Heart right ventricle (tissue), 16 donors: ENCODE measurements around the gene CCDC24. TPM values are rescaled to one million over a fixed set of nuclear protein-coding genes. Genes with fewer than 3 reads are reported as not detected.

Source experiments
- ATAC-seq, 8 donors: fragments of 200-7000 bp; cut with Tn5 transposase; one replicate each; pipeline ENCODE4 v1.9.1; 2020; ENCODE audit warnings: mild to moderate bottlenecking in 8 of 8, moderate library complexity in 8 of 8, moderate number of reproducible peaks in 1 of 8
- DNase-seq, 2 donors: peaks; one replicate each; pipeline ENCODE4 v3.0.0-alpha.2; 2020
- H3K27ac ChIP-seq, 10 donors: fragments of 200-600 bp; sonication (generic) in 2 of 10; one replicate each; pipeline versions ENCODE4 v1.5.0 to v1.8.0; 2020 to 2022; ENCODE audit warnings: mild to moderate bottlenecking in 3 of 10
- H3K27me3 ChIP-seq, 7 donors: fragments of 200-600 bp; one replicate each; pipeline ENCODE4 v1.8.0; 2021 to 2022; ENCODE audit warnings: mild to moderate bottlenecking in 2 of 7
- H3K36me3 ChIP-seq, 9 donors: fragments of 200-600 bp; sonication (generic) in 1 of 9; one replicate each; pipeline versions ENCODE4 v1.5.0 to v1.8.0; 2020 to 2022; ENCODE audit warnings: mild to moderate bottlenecking in 2 of 9
- H3K4me1 ChIP-seq, 9 donors: fragments of 200-600 bp; sonication (generic) in 1 of 9; one replicate each; pipeline versions ENCODE4 v1.5.0 to v1.8.0; 2020 to 2022; ENCODE audit warnings: mild to moderate bottlenecking in 4 of 9
- H3K4me3 ChIP-seq, 10 donors: fragments of 200-600 bp; sonication (generic) in 2 of 10; one replicate each; pipeline versions ENCODE4 v1.5.0 to v1.8.0; 2020 to 2022; ENCODE audit warnings: mild to moderate bottlenecking in 7 of 10, moderate library complexity in 2 of 10
- H3K9me3 ChIP-seq, 11 donors: fragments of 200-600 bp in 10 of 11; sonication (generic) in 2 of 11; one replicate each; pipeline versions ENCODE4 v1.5.0 to v1.8.0; 2013 to 2022; ENCODE audit warnings: mild to moderate bottlenecking in 2 of 11, control low read depth in 1 of 11, moderate library complexity in 1 of 11
- CTCF ChIP-seq, 9 donors: fragments of 200-600 bp; sonication (generic) in 2 of 9; IDR thresholded peaks; one replicate each; pipeline versions ENCODE4 v1.5.0 to v1.8.0; 2021 to 2022; ENCODE audit warnings: antibody characterized with exemption in 9 of 9, mild to moderate bottlenecking in 5 of 9, moderate library complexity in 1 of 9
- WGBS, 2 donors: extraction: QIAGEN DNeasy Blood & Tissue Kit; methylation state at CpG; one replicate each; pipeline ENCODE4 v1.1.7; 2013; ENCODE audit warnings: inconsistent platforms in 1 of 2; 5-methylcytosine and 5-hydroxymethylcytosine counted together
- intact Hi-C, 10 donors: fragments of 100-400 bp; cut with DNase I; formaldehyde crosslinking; loops; one replicate each; pipeline versions ENCODE4 v1.11.1 to v1.14.2; 2022
- polyA plus RNA-seq, 2 donors: library from polyadenylated mRNA; stranded (reverse); fragments of 200-250 nt; gene quantifications; one replicate each; pipeline ENCODE4 v1.2.3, GENCODE V29; 2013
- total RNA-seq, 10 donors: library from RNA; stranded (reverse); fragmentation: NEBNext Ultra II Directional in 3 of 10; extraction: Animal tissue kit (Norgen Biotek cat#: 25700) in 3 of 10; gene quantifications; one replicate each; pipeline versions ENCODE4 v1.2.1 to v1.2.4, GENCODE V29; 2021 to 2023
- donor health status: Arrhythmogenic right ventricular cardiomyopathy.
- donor health status: ischemic (EF 13 %, LVEDD 7.1; RV severe dilation, severe dysfunction).
- donor health status: healthy with polysubstance abuse.
- donor health status: DM: no; HTN: yes; CAD: no.
- donor health status: DM: no; HTN: no; CAD: no.
- donor health status: ischemic (EF 25% LVEDD 6.9; RV normal size, moderate dysfunction).
- donor health status: ischemic (EF 25% LVEDD 5.7; RV mildly dilated, moderate dysfunction).
- donor health status: healthy.
- donor health status: DM: yes; HTN: yes; CAD: no.
- donor health status: Ischemic cardiomyopathy.
- donor health status: ischemic (EF 35%, LVEDD 5.7; RV mildly dilated, moderate dysfunction).
- donor health status: nonischemic (EF 11% LVEDD 7.7; RV severe dilation, severe dysfunction).
- donor health status: DM: yes; HTN: yes; CAD: no.
- donor health status: PGD.
- donor health status: ischemic (EF 29% LVEDD 5.4; RV normal size, mild dysfunction).
- donor health status: nonischemic (EF 23%, LVEDD 6.1; RV moderate dilation, normal function).

Gene CCDC24
- total and polyA plus RNA-seq, 12 donors, result 0.55 to 3.1 (median 1.3) TPM

DNA sequence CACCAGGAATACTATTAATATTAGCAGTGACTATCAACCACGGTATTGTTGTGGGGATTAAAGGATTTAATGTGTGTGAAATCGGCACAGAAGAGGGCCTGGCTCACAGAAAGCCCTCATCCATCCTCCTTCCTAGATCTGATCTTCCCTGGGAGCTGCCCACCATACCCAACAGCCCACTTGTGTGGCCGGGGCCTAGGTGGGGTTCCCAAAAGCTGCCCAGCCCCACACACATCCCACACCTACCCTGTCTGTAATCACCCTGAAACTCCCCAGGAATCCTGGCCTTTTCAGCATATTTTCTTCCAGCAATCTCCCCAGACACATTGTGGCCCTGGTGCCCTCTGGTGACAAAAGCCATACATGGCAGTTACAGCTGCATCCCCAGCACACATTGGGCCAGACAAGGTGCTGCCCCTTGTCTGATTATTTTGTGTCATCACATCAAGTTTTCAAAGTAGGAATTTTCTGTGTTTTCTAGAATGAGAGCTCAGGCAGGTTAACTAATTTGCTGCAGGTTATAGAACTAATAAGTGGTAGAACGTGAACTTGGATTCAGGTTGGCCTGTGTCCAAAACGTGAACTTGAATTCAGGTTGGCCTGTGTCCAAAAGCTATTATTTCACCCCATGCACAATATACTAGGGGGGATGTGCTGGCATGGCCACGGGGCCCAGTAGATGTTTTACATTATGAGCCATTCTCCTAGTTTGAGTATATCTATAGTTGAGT lies 45.2 kb downstream of the CCDC24 start:
- Histone ChIP-seq H3K36me3 (no peaks in the 10 kb centered on the region), H3K27ac (peak overlapping the region in 9 of 10 donors; percentile 3 to 74 (median 46)), H3K27me3 (peaks cover 0 to 5% (median 0%) of the 10 kb centered on the region in 7 donors), H3K4me1 (peaks cover 6 to 38% (median 23%) of the 10 kb centered on the region in 9 donors), H3K4me3 (no peak overlapping the region), H3K9me3 (no peaks in the 10 kb centered on the region)
- TF ChIP-seq CTCF (IDR thresholded peaks at IDR 0.05), result peak; percentile 50 to 88 (median 79)
- intact Hi-C loops, result loop anchor here in 8 of 10 donors (1.0 to 10.0 kb wide), 9 partner anchors 30 to 509 kb away; no protein-coding TSS in a partner anchor
- 8 to 10% methylated on average over 6 of the region's 6 CpGs for WGBS, 2 donors
- DNase-seq (peak; percentile 44 to 60), ATAC-seq (peak; percentile 53 to 76 (median 66))

GRCh38 chr1:44037154-44037553 lies 45.8 kb downstream of the CCDC24 start:
- DNase-seq (no peak), ATAC-seq (peak in 1 of 8 donors; percentile 12)
- Histone ChIP-seq H3K27ac (no peak overlapping the region), H3K4me1 (peaks cover 6 to 32% (median 21%) of the 10 kb centered on the region in 9 donors), H3K9me3 (no peaks in the 10 kb centered on the region), H3K4me3 (no peak overlapping the region), H3K27me3 (peaks cover 0 to 4% (median 0%) of the 10 kb centered on the region in 7 donors), H3K36me3 (no peaks in the 10 kb centered on the region)
- WGBS, 2 donors, result 74 to 76% methylated on average over 5 of the region's 5 CpGs
- TF ChIP-seq CTCF (IDR thresholded peaks at IDR 0.05), result no peak
- intact Hi-C loops, result loop anchor here in 7 of 10 donors (2.0 to 10.0 kb wide), 8 partner anchors 30 to 510 kb away; no protein-coding TSS in a partner anchor

DNA sequence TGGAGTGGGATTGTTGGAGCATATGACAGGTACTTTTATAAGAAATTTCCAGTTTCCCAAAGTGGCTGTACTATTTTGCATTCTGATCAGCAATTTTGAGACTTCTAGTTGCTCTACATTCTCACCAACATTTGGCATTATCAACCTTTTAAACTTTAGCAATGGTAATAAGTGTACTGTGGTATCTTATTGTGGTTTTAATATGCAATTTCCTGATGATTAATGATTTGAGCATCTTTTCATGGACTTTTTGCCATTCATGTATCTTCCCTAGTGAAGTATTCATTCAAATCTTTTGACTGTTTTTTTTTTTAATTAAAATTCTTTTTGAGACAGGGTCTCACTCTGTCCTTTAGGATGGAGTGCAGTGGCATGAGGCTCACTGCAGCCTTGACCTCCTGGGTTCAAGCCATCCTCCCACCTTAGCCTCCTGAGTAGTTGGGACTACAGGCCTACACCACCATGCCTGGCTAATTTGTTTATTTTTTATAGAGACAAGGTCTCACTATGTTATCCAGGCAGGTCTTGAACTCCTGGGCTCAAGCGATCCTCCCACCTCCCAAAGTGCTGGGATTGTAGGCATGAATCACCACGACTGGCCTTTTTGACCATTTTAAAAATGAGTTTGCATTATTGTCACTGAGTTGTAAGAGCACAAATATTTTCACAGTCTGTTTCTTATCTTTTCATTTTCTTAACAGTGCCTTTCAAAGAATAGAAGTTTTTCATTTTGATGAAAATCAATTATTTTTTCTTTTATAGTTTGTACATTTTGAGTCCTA lies 47.7 kb downstream of the CCDC24 start:
- intact Hi-C loops, result loop anchor here in 4 of 10 donors (5.0 to 10.0 kb wide), 4 partner anchors 37 to 512 kb away; no protein-coding TSS in a partner anchor

More for the DNA sequence above, 47.7 kb downstream of the CCDC24 start:
- Histone ChIP-seq H3K4me3 (no peak overlapping the region), H3K4me1 (peaks cover 6 to 28% (median 21%) of the 10 kb centered on the region in 9 donors), H3K27me3 (peaks cover 0 to 18% (median 0%) of the 10 kb centered on the region in 7 donors), H3K36me3 (no peaks in the 10 kb centered on the region), H3K27ac (no peak overlapping the region), H3K9me3 (no peaks in the 10 kb centered on the region)
- DNase-seq (no peak), ATAC-seq (no peak)
- TF ChIP-seq CTCF (IDR thresholded peaks at IDR 0.05), result no peak
- 81 to 82% methylated on average over 2 of the region's 2 CpGs for WGBS, 2 donors
